NCI-H2227 (cell line): ENCODE data around the gene THEMIS.
"Not testable (repeated sequence)": the region's sequence is repeated elsewhere in the genome, so short reads cannot be mapped to it uniquely, and the experiment has no call there.

Experiments used
- DNase-seq: peaks from one replicate; lab custom pipeline; 2025; ENCODE audit not compliant: unreplicated experiment; lab: John Stamatoyannopoulos, UW

Gene THEMIS

GRCh38 chr6:127732927-127733326 is 167.9 kb downstream of the THEMIS start:
- no peak for DNase-seq

GRCh38 chr6:127727260-127727953 is 173.5 kb downstream of the THEMIS start:
- DNase-seq, result no peak

GRCh38 chr6:127725821-127726220 is 175.0 kb downstream of the THEMIS start:
- DNase-seq, result no peak

GRCh38 chr6:127718694-127719093 is 182.2 kb downstream of the THEMIS start:
- DNase-seq, result no peak

- no peak for DNase-seq
These were observed 183.5 kb downstream of the THEMIS start for GRCh38 chr6:127717384-127717783.

- no peak for DNase-seq
These were observed 184.4 kb downstream of the THEMIS start for GRCh38 chr6:127716465-127716864.

- no peak for DNase-seq
These were observed 190.2 kb downstream of the THEMIS start for GRCh38 chr6:127710668-127711067.

GRCh38 chr6:127706216-127706615 is 194.6 kb downstream of the THEMIS start:
- DNase-seq, result no peak

- DNase-seq, result no peak
These were observed 205.8 kb downstream of the THEMIS start for GRCh38 chr6:127695108-127695507.

- DNase-seq, result no peak
These were observed 209.7 kb downstream of the THEMIS start for GRCh38 chr6:127691146-127691545.

- no peak for DNase-seq
These were observed 210.3 kb downstream of the THEMIS start for GRCh38 chr6:127690588-127690987.

- peak; percentile 18 for DNase-seq
These were observed 210.8 kb downstream of the THEMIS start for GRCh38 chr6:127690092-127690491.

GRCh38 chr6:127687490-127687889 is 213.4 kb downstream of the THEMIS start:
- DNase-seq, result not testable (repeated sequence)

- DNase-seq, result no peak
These were observed 214.8 kb downstream of the THEMIS start for GRCh38 chr6:127686084-127686483.

- DNase-seq, result no peak
These were observed 216.4 kb downstream of the THEMIS start for GRCh38 chr6:127684501-127684900.
